ENCODE data around the gene ASNSD1. TPM values are rescaled to one million over a fixed set of nuclear protein-coding genes. Genes with fewer than 3 reads are reported as not detected.

Gene ASNSD1
- total RNA-seq, 1 experiment from 2014 or later = 48.5 TPM

- H3K4me1 Mint-ChIP-seq = no peaks in the 10 kb centered on the region
- TF ChIP-seq CTCF (conservative IDR thresholded peaks at IDR 0.05) = no peak
- H3K9ac ChIP-seq (ENCODE audit: extremely low read depth, insufficient read length, low read length) = no peak overlapping the region
- no peaks in the 10 kb centered on the region for H3K9me3 Mint-ChIP-seq
- H3K27me3 Mint-ChIP-seq (ENCODE audit: low read depth) = no peaks in the 10 kb centered on the region
- H3K79me2 ChIP-seq (ENCODE audit: insufficient read depth, low read length) = no peaks in the 10 kb centered on the region
- no peak overlapping the region for H2AFZ ChIP-seq (ENCODE audit: low read length)
- WGBS (ENCODE audit: extremely low coverage, insufficient read length, low lambda C conversion rate) = no CpG with 5 or more reads among the region's 1 CpG
- no peaks in the 10 kb centered on the region for H3K4me1 ChIP-seq (ENCODE audit: insufficient read depth, low read length)
- H2BK15ac ChIP-seq (ENCODE audit: low read depth, low read length) = no peak overlapping the region
- H3K27ac Mint-ChIP-seq = no peak overlapping the region
- no peak overlapping the region for H4K8ac ChIP-seq (replicated peaks; ENCODE audit: insufficient read length, low read depth, low read length)
- no peak overlapping the region for H2BK12ac ChIP-seq (ENCODE audit: insufficient read length, low read depth, low read length)
- no peak overlapping the region for H4K5ac ChIP-seq (ENCODE audit: insufficient read length, low read depth, low read length)
- no peak overlapping the region for H3K18ac ChIP-seq (ENCODE audit: insufficient read length, low read depth, low read length)
- no peak overlapping the region for H3K14ac ChIP-seq (ENCODE audit: insufficient read depth, low read length)
- no peak overlapping the region for H3K4ac ChIP-seq (ENCODE audit: low read depth, low read length)
- no peak overlapping the region for H3K4me3 Mint-ChIP-seq
- H2BK5ac ChIP-seq (ENCODE audit: insufficient read length, low read length) = no peak overlapping the region
- no peak overlapping the region for H3K56ac ChIP-seq (ENCODE audit: insufficient read length, low read depth, low read length)
- H2AK5ac ChIP-seq (ENCODE audit: insufficient read length, low read length) = no peak overlapping the region
- no peaks in the 10 kb centered on the region for H3K79me1 ChIP-seq (ENCODE audit: insufficient read depth, low read depth, low read length, poor library complexity, severe bottlenecking)
- H4K91ac ChIP-seq (ENCODE audit: insufficient read length, low read depth, low read length) = no peak overlapping the region
- H3K23ac ChIP-seq (ENCODE audit: insufficient read length, low read depth, low read length) = no peak overlapping the region
- H2BK120ac ChIP-seq (ENCODE audit: low read depth, low read length, poor library complexity, severe bottlenecking) = no peak overlapping the region
- no peak overlapping the region for H3T11ph ChIP-seq (ENCODE audit: low read length)
- H3K9me3 ChIP-seq (ENCODE audit: control insufficient read depth, low read depth, low read length) = no peaks in the 10 kb centered on the region
- H3K23me2 ChIP-seq (ENCODE audit: insufficient read length, low read depth, low read length, poor library complexity, severe bottlenecking) = no peaks in the 10 kb centered on the region
- no peak overlapping the region for H2BK20ac ChIP-seq (ENCODE audit: low read depth, low read length, poor library complexity, severe bottlenecking)
- H4K20me1 ChIP-seq (ENCODE audit: control insufficient read depth, insufficient read depth, insufficient read length) = no peaks in the 10 kb centered on the region
- DNase-seq = no peak
- H3K4me2 ChIP-seq (ENCODE audit: insufficient read depth, insufficient read length, low read length) = no peak overlapping the region
- H3K27me3 ChIP-seq (ENCODE audit: insufficient read depth, low read length) = no peaks in the 10 kb centered on the region
- no peaks in the 10 kb centered on the region for H3K36me3 Mint-ChIP-seq (ENCODE audit: insufficient read depth in 1 of 3, low read depth in 3 of 3)
- H3K27ac ChIP-seq (ENCODE audit: insufficient read length, low read depth, low read length) = no peak overlapping the region
Measured at GRCh38 chr2:189618197-189618596, 43.1 kb upstream of the ASNSD1 start.

All from H9 (cell line).